ENCODE measurements around the gene GPC6.

DNA sequence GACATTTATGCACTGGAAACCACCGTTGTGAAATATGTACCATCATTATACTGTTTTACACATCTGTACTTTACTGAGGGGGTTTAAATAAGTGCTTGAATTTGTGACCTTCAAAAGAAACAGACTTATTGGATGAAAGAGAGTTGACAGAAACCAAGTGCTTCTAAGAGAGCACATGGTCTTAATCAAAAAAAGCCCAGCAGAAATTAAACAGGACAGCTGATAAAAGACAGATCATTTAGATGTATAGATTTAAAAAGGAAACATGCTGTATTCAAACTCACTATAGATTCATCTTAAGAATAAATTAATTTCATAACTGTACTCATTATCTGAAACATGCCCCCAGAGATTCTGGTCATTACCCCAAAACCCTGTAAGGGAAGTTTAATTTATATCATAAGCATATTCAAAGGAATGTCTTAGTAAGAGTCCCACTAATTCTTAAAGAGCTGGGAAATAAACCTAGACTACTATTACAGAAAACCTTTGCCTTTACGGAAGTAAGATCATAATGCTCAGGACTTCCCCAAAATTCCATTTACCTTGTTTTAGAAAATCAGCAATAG is 831.1 kb downstream of the GPC6 start:
- no peak for TF ChIP-seq POLR2A (IDR thresholded peaks at IDR 0.05; ENCODE audit: low read depth, low read length)
- TF ChIP-seq TAF1 (IDR thresholded peaks at IDR 0.05; ENCODE audit: borderline replicate concordance, low read depth, low read length): no peak
